NCI-H2227 treated with DMSO at 0.1 percent for 48 hours (cell line): Measurements from ENCODE around the gene PPP1R36.
"Not testable (repeated sequence)": the region's sequence is repeated elsewhere in the genome, so short reads cannot be mapped to it uniquely, and the experiment has no call there.

Experiments
- DNase-seq: peaks from one replicate; lab custom pipeline; 2025; lab: John Stamatoyannopoulos, UW

PPP1R36 gene

DNA sequence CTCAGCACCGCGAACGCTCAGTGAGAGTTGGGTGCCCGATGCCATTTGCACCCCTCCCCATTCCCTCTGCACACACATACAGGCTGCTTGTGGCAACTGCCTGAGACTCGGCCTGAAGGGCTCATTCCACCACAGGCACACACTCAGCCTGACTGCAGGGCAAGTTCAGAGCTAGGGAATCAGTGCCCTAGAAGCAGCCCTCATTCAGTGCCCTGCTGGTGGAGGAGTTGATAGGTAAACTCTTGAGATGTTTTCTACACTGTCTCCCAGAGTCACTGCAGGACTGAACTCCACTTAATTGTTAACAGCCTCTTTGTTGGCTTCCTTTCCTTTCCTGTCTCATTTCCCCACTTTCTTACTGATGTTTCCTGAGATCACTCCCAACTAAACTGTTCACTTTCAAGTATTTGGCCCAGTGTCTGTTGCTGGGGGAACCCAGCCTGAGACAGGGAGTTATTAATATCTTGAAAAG, 16.9 kb downstream of the PPP1R36 start:
- DNase-seq: no peak

GRCh38 chr14:64569138-64569631, 19.4 kb downstream of the PPP1R36 start:
- no peak for DNase-seq

- DNase-seq: not testable (repeated sequence)
These were observed 19.9 kb downstream of the PPP1R36 start for GRCh38 chr14:64569646-64570045.

DNA sequence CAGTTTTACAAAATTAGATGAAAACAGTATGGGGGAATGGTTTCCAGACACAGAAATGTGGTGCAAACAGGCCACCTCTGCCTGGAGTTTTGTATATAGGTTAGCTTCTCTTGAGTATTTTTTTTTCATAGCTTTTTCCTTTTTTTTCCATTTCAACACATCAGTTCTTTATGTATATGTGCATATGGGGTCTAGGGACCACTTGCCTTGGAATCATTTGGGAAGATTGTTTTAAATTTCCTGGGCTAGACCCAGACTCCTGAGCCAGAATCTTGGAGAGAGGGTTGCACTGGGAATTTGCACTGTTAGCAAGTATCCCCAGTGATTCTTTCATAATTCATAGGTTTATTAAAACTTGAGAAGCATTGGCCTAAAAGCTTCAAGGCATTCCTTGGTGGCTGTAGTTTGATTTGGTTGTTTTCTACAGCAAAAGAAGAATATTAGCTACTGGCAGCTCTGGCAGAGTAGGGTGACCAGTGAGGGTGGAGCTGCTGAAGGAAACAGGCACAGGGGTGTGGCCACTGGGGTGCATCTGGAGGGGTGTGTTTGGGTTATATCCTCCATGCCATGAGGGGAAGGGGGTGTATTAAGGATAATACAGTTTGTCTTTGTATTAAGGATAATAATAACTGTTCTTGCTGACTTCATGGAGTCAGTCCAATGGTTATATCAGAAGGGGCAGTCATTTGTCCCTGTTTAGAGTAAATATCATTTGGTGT, 22.8 kb downstream of the PPP1R36 start:
- no peak for DNase-seq

GRCh38 chr14:64573109-64573508, 23.3 kb downstream of the PPP1R36 start:
- no peak for DNase-seq

- no peak for DNase-seq
These were observed 24.8 kb downstream of the PPP1R36 start for GRCh38 chr14:64574371-64575107.

GRCh38 chr14:64577211-64577610, 27.4 kb downstream of the PPP1R36 start:
- no peak for DNase-seq

- DNase-seq: no peak
These were observed 30.7 kb downstream of the PPP1R36 start for GRCh38 chr14:64580467-64580866.

GRCh38 chr14:64581363-64581762, 31.6 kb downstream of the PPP1R36 start:
- DNase-seq: no peak

DNA sequence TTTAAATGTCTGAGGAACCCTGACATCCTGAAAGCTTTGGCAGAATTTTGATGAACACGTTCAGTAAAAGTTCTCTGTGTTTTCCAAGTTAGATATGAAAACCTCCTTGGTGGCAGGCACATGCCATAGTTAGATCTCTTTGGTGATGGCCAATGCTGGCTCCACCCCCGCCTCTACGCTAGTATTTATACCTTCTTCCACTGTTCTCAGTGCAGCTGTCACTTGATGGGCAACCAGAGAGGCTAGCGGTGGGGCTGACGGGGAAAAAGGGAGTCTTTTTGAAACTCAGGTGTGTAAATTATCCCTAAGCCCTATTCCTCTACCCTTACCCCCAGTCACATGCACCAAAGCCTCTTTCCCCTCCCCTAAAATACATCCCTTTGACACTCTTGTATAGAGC, 32.1 kb downstream of the PPP1R36 start:
- DNase-seq: no peak

GRCh38 chr14:64584190-64584589, 34.4 kb downstream of the PPP1R36 start:
- no peak for DNase-seq

DNA sequence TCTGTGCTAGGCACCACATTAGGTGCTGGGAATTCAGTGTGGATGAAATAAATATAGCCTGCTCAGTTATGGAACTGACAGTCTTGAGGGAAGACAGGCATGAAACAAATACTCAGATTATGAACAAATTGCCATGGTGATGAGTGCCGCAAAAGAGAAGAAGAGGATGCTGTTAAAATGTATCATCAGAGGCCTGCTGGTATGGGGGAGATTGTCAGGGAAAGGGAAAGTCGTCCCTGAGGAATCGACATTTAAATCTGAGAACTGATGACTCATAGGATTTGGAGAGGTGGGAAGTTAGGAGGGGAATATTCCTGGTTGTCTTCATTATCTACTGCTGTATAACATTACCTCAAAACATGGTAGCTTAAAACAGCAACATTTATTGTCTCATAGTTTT, 42.0 kb downstream of the PPP1R36 start:
- DNase-seq: no peak

GRCh38 chr14:64594438-64594837, 44.7 kb downstream of the PPP1R36 start:
- DNase-seq: no peak

DNA sequence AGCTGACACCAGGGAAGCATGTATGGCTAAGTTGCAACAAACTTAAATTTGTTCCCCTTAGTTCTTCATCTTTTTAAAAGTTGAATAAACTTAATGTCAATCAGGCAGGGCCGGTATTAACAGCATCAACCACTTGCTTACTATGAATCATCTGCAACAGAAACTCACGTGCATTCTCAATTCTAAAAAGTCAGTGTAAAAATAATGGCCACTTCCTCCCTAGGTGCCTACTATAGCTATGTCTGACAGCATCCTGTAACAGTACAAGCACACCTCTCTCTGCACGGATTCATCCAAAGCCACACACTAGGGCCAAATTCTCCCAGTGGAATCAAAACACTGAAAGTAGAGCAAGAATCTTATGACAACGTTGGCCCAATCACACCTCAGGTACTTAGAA, 48.6 kb downstream of the PPP1R36 start:
- no peak for DNase-seq

- no peak for DNase-seq
These were observed 51.8 kb downstream of the PPP1R36 start for GRCh38 chr14:64601571-64601970.

DNA sequence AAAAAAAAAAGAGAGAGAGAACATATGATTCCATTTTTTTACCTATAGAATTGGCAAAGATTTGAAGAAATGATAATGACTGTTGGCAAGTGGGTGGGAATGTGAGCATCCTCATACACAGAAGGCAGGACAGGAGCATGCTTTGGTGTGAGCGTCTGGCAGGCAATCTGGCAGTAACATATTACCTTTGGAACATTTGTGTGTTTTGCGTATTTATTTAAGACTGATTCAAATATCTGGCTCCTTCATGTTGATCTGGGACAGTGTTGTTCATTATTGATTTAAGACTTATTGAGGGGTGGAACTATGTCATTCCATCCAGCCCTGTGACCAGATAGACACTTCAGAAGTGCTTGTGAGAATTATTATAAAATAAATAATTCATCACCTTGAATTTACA, 53.1 kb downstream of the PPP1R36 start:
- no peak for DNase-seq

DNA sequence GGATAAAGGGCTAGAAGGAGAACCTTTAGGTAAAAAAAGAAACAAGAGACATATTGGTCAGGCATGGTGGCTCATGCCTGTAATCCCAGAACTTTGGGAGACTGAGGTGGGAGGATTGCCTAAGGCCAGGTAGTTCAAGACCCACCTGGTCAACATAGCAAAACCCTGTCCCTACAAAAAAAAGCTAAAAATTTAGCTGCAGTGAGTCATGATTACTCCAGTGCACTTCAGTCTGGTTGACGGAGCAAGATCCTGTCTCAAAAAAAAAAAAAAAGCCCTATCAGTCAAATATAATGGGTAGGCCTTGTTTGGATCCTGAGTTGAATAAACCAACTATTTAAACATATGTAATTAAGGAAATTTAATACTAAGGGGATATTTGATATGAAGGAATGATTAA, 54.2 kb downstream of the PPP1R36 start:
- DNase-seq: no peak

GRCh38 chr14:64604881-64605280, 55.1 kb downstream of the PPP1R36 start:
- DNase-seq: no peak

GRCh38 chr14:64605926-64606685, 56.3 kb downstream of the PPP1R36 start:
- no peak for DNase-seq

- DNase-seq: peak; percentile 20
These were observed 60.4 kb downstream of the PPP1R36 start for GRCh38 chr14:64610049-64610746.

DNA sequence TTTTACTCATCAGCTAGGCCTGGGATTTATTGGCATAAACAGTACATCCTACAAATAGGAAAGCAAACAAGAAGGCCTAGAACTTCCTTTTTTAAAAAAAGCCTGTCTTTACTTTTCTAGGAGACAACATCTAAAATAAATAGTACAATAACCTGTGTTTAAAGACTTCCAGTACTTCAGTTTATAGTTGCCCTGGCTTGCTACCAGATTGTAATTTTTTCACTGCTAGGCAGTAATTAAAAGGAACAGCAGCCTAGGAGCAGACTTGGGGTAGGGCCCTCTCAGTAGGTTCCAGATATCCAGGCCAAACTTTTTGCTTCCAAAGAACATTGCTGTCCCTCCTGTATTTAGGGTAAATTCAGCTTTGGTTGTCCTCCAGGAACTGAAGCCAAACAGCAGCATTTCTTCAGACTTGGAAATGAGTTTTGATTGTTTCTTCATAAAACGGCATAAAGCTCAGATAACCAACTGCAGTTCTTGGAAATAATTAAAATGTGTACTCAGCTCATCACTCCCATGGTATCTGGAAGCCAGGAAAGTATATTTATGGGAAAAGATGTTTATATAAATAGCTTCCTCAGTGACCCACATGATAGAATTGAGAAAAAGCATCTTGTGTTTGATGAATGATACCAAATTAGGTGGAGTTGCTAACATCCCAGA, 61.7 kb downstream of the PPP1R36 start:
- no peak for DNase-seq
